OCI-LY1 (cell line): ENCODE results near the gene GNAZ.

ENCODE experiments used
- H2AFZ ChIP-seq: fragments of 200-600 bp; sonication (generic), shearing (Covaris generic); 2 replicates; pipeline ENCODE4 v1.6.0; 2014; ENCODE audit warnings: antibody characterized with exemption, mild to moderate bottlenecking, low read length
- H3F3A ChIP-seq: fragments of 200-600 bp; sonication (generic), shearing (Covaris generic); 2 replicates; pipeline ENCODE4 v1.6.0; 2014; ENCODE audit warnings: mild to moderate bottlenecking, antibody characterized with exemption, low read length, moderate library complexity; ENCODE audit not compliant: insufficient read depth
- H3K27ac ChIP-seq: fragments of 200-600 bp; sonication (generic); 2 replicates; pipeline ENCODE4 v1.5.1; 2014; ENCODE audit warnings: low read length, mixed run types, mild to moderate bottlenecking, low read depth; ENCODE audit not compliant: poor library complexity, severe bottlenecking
- H3K27me3 ChIP-seq: fragments of 200-600 bp; sonication (generic); 2 replicates; pipeline ENCODE4 v1.6.0; 2014; ENCODE audit warnings: antibody characterized with exemption, mild to moderate bottlenecking, low read length, moderate library complexity; ENCODE audit not compliant: insufficient read depth
- H3K36me3 ChIP-seq: fragments of 200-600 bp; sonication (generic); 2 replicates; pipeline ENCODE4 v1.6.1; 2014; ENCODE audit warnings: mild to moderate bottlenecking, antibody characterized with exemption, low read length, moderate library complexity, mixed read lengths; ENCODE audit not compliant: insufficient read depth
- H3K4me1 ChIP-seq: fragments of 200-600 bp; sonication (generic); 2 replicates; pipeline ENCODE4 v1.5.1; 2014; ENCODE audit warnings: mild to moderate bottlenecking, low read length, moderate library complexity; ENCODE audit not compliant: insufficient read depth, severe bottlenecking
- H3K4me2 ChIP-seq: fragments of 200-600 bp; sonication (generic), shearing (Covaris generic); 2 replicates; pipeline ENCODE4 v1.6.1; 2014; ENCODE audit warnings: low read length
- H3K4me3 ChIP-seq: fragments of 200-600 bp; sonication (generic); 2 replicates; pipeline ENCODE4 v1.5.1; 2014; ENCODE audit warnings: low read length, low read depth, mild to moderate bottlenecking, mixed read lengths; ENCODE audit not compliant: poor library complexity, severe bottlenecking
- H3K79me2 ChIP-seq: fragments of 200-600 bp; shearing (Covaris generic); 2 replicates; pipeline ENCODE4 v1.6.1; 2016; ENCODE audit warnings: mixed run types, low read length, mixed read lengths; ENCODE audit not compliant: insufficient read depth
- H3K9ac ChIP-seq: fragments of 200-600 bp; sonication (generic), shearing (Covaris generic); 2 replicates; pipeline ENCODE4 v1.6.1; 2014; ENCODE audit warnings: mild to moderate bottlenecking, low read length, mixed read lengths
- H3K9me2 ChIP-seq: fragments of 200-600 bp; sonication (generic), shearing (Covaris generic); 2 replicates; pipeline ENCODE4 v1.6.1; 2014; ENCODE audit warnings: low read depth, mild to moderate bottlenecking, low read length, mixed read lengths
- H3K9me3 ChIP-seq: fragments of 200-600 bp; shearing (Covaris generic); 2 replicates; pipeline ENCODE4 v1.6.1; 2014; ENCODE audit warnings: low read length, mixed read lengths
- H4K20me1 ChIP-seq: fragments of 200-600 bp; sonication (generic), shearing (Covaris generic); 2 replicates; pipeline ENCODE4 v1.6.0; 2016; ENCODE audit warnings: mild to moderate bottlenecking, low read length; ENCODE audit not compliant: insufficient read depth
- EZH2 ChIP-seq: fragments of 200-600 bp; sonication (generic), shearing (Covaris generic); IDR thresholded peaks from 2 replicates; pipeline ENCODE4 v1.8.0; 2017; ENCODE audit warnings: borderline replicate concordance, mixed run types, mild to moderate bottlenecking, antibody characterized with exemption, low read length, moderate library complexity, mixed read lengths
- TF ChIP-seq, protein P1 (sequence below): fragments of 200-600 bp; sonication (generic), shearing (Covaris generic); IDR thresholded peaks from 2 replicates; pipeline ENCODE4 v1.5.1; 2017; ENCODE audit warnings: mild to moderate bottlenecking, antibody characterized with exemption, low read length, moderate library complexity, mixed read lengths

Gene GNAZ

GRCh38 chr22:23147617-23148387 is 77.5 kb downstream of the GNAZ start:
- Histone ChIP-seq H3K79me2 (no peaks in the 10 kb centered on the region), H2AFZ (no peak overlapping the region), H3K27me3 (no peaks in the 10 kb centered on the region), H3F3A (0 out of 2 replicates have a peak, but pooled peaks cover 3% of the 10 kb centered on the region), H3K36me3 (no peaks in the 10 kb centered on the region), H3K4me1 (peaks cover 28% of the 10 kb centered on the region), H3K9me2 (no peaks in the 10 kb centered on the region), H4K20me1 (no peaks in the 10 kb centered on the region), H3K9ac (no peak overlapping the region), H3K27ac (no peak overlapping the region), H3K9me3 (no peaks in the 10 kb centered on the region), H3K4me3 (no peak overlapping the region), H3K4me2 (no peak overlapping the region)
- no peak for TF ChIP-seq EZH2
- TF ChIP-seq, protein P1, sequence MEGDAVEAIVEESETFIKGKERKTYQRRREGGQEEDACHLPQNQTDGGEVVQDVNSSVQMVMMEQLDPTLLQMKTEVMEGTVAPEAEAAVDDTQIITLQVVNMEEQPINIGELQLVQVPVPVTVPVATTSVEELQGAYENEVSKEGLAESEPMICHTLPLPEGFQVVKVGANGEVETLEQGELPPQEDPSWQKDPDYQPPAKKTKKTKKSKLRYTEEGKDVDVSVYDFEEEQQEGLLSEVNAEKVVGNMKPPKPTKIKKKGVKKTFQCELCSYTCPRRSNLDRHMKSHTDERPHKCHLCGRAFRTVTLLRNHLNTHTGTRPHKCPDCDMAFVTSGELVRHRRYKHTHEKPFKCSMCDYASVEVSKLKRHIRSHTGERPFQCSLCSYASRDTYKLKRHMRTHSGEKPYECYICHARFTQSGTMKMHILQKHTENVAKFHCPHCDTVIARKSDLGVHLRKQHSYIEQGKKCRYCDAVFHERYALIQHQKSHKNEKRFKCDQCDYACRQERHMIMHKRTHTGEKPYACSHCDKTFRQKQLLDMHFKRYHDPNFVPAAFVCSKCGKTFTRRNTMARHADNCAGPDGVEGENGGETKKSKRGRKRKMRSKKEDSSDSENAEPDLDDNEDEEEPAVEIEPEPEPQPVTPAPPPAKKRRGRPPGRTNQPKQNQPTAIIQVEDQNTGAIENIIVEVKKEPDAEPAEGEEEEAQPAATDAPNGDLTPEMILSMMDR = no peak

DNA sequence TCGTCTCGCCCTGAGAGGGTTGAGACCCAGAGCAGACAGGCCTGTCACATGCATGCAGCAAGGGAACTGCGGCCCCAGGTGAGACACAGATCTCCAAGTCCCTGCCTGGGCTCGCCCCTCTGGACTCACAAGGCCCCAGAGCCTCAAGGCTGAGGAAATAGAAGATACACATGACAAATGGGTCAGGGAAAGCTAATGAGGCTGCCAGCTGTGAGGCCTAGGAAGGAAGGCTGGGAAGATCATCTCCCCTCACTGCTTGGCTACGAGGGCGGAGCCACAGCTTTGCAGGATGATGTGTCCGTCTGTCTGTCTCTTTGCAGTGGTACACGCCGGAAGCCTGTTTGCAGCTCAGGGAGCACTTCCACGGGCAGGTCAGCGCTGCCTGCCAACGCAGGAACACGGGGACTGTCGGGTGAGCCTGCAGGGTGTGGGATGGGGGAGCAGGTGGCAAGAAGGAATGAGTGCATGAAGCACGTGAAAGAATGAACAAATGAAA is 79.5 kb downstream of the GNAZ start:
- H3K79me2 ChIP-seq = no peaks in the 10 kb centered on the region
- H3K4me3 ChIP-seq = no peak overlapping the region
- H3K9ac ChIP-seq = no peak overlapping the region
- H3K27me3 ChIP-seq = no peaks in the 10 kb centered on the region
- no peaks in the 10 kb centered on the region for H3K9me3 ChIP-seq
- no peaks in the 10 kb centered on the region for H4K20me1 ChIP-seq
- TF ChIP-seq EZH2 = no peak
- TF ChIP-seq, protein P1 = no peak
- H3K27ac ChIP-seq = no peak overlapping the region
- no peaks in the 10 kb centered on the region for H3K9me2 ChIP-seq
- no peak overlapping the region for H2AFZ ChIP-seq
- peaks cover 21% of the 10 kb centered on the region for H3K4me1 ChIP-seq
- H3K36me3 ChIP-seq = no peaks in the 10 kb centered on the region
- H3K4me2 ChIP-seq = no peak overlapping the region
- no peaks in the 10 kb centered on the region for H3F3A ChIP-seq

DNA sequence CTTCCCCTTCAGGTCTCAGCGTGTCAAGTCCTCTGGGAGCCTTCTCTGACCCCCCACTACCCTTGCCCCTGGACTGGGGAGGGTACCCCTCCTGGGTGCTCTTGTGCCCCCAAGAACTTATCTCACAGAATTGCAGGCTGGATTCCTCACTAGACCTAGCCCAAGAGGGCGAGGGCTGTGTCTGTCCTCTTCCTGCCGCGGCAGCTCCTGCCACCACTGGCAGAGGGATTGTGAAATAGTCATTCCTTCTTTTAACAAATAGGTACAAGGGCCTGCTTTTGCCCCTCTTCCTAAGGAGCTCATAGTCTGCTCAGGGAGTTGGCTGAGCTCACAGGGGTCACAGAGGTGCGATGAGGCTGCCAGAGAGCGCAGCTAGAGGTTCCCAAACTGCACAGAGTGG is 80.4 kb downstream of the GNAZ start:
- Histone ChIP-seq H3K36me3 (no peaks in the 10 kb centered on the region), H3K4me3 (no peak overlapping the region), H3K79me2 (no peaks in the 10 kb centered on the region), H4K20me1 (no peaks in the 10 kb centered on the region), H3K9me3 (no peaks in the 10 kb centered on the region), H3K27me3 (no peaks in the 10 kb centered on the region), H3K4me2 (no peak overlapping the region), H3K4me1 (peaks cover 13% of the 10 kb centered on the region), H3K27ac (no peak overlapping the region), H3F3A (no peaks in the 10 kb centered on the region), H2AFZ (no peak overlapping the region), H3K9ac (no peak overlapping the region), H3K9me2 (no peaks in the 10 kb centered on the region)
- TF ChIP-seq, protein P1 = no peak
- no peak for TF ChIP-seq EZH2
